Measurements from ENCODE around the gene RPAP3. TPM values are rescaled to one million over a fixed set of nuclear protein-coding genes. Genes with fewer than 3 reads are reported as not detected.

The RPAP3 gene
- total and polyA plus RNA-seq, 2 of the 4 experiments (the other 2 are of a cell fraction): 10.6 to 13.4 TPM

DNA sequence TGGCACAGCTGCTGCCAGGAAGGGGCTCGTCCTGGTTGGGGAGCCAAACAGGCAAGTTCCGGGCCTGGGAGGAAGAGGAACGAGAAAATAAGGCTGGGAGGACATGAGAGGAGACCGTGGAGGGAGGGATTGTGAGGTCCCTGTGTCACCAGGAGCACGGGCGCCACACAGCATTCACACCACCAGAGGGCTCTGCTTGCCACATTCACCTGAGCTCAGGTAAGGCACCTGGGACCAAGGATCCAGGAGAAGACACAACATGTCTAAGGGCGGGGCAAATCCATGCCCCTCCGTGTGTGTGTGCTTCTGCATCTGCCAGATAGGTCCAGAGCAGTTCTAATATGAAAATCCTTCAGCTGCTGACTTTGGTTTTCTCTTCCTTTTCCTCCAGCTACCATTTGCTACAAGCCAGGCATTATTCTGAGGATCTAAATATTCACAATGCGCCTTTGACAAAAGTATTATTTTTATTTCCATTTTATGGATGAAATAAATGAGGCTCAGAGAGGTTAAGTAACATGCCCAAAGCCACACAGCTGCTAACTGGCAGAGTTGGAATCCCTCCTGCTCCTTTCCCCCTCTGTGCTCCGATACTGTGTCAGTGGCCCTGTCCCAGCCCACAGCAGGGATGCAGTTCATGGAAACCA lies 38.3 kb upstream of the RPAP3 start:
- no peaks in the 10 kb centered on the region for H4K20me1 ChIP-seq (ENCODE audit: insufficient read depth, low read length)
- H2AFZ ChIP-seq (replicated peaks; ENCODE audit: low read length, poor library complexity): no peak overlapping the region
- no peak overlapping the region for H3K4me2 ChIP-seq (ENCODE audit: low read depth, low read length)
- no peak overlapping the region for H2BK5ac ChIP-seq (ENCODE audit: low read depth, low read length, poor library complexity, severe bottlenecking)
- DNase-seq: no peak
- peaks cover 2% of the 10 kb centered on the region; the same call in 1 of the 2 replicates for H3K4me1 ChIP-seq (ENCODE audit: control insufficient read depth, insufficient read depth, low read length)
- H3K27ac ChIP-seq (ENCODE audit: insufficient read depth, low read length): no peak overlapping the region
- CTCF ChIA-PET: interaction anchor here (2.2 to 2.4 kb wide), 2 partner anchors 14 to 94 kb away, joined by 11 to 12 read pairs; partner anchors contain the start of gene RAPGEF3
- H3K9me3 ChIP-seq (ENCODE audit: control insufficient read depth, insufficient read depth, low read length): no peaks in the 10 kb centered on the region
- H2AK9ac ChIP-seq (replicated peaks; ENCODE audit: low read depth, low read length, poor library complexity): no peak overlapping the region
- no CpG with 5 or more reads among the region's 10 CpGs for WGBS, 2 experiments (ENCODE audit: extremely low coverage in 2 of 2, insufficient read length in 1 of 2)
- intact Hi-C loops (cut with micrococcal nuclease) (no loop called here), dilution Hi-C loops (cut with HindIII; ENCODE audit: low sequenced_read_pairs, unreplicated experiment) (no loop called here), in situ Hi-C loops (cut with MboI; ENCODE audit: low sequenced_read_pairs) (loop anchor here (10.0 kb wide), 1 partner anchor 91 kb away; no protein-coding TSS in a partner anchor)
- no peak overlapping the region for H3K9ac ChIP-seq (ENCODE audit: low read depth, low read length)
- H3K79me1 ChIP-seq (ENCODE audit: low read depth in 1 of 2, low read length in 2 of 2): no peaks in the 10 kb centered on the region
- H3K4ac ChIP-seq (ENCODE audit: low read depth, low read length): no peak overlapping the region
- ATAC-seq (ENCODE audit: low read depth): no peak
- no peak overlapping the region for H4K5ac ChIP-seq (ENCODE audit: low read depth, low read length)
- H3K18ac ChIP-seq (ENCODE audit: low read depth, low read length): no peak overlapping the region
- no peak overlapping the region for H2AK5ac ChIP-seq (ENCODE audit: low read depth, low read length)
- POLR2A ChIA-PET (ENCODE audit: unreplicated experiment): no interaction called here
- H3K27me3 ChIP-seq (ENCODE audit: control insufficient read depth, insufficient read depth, low read length): peaks cover 32% of the 10 kb centered on the region
- H3K9me1 ChIP-seq (ENCODE audit: insufficient read depth, low read length): no peaks in the 10 kb centered on the region
- H3K4me3 ChIP-seq (ENCODE audit: insufficient read depth, low read depth, low read length): no peak overlapping the region
- H3K56ac ChIP-seq (ENCODE audit: extremely low read depth, insufficient read depth, low read length): no peak overlapping the region
- no peak overlapping the region for H3K14ac ChIP-seq (replicated peaks; ENCODE audit: low read depth, low read length)
- TF ChIP-seq, protein P1, sequence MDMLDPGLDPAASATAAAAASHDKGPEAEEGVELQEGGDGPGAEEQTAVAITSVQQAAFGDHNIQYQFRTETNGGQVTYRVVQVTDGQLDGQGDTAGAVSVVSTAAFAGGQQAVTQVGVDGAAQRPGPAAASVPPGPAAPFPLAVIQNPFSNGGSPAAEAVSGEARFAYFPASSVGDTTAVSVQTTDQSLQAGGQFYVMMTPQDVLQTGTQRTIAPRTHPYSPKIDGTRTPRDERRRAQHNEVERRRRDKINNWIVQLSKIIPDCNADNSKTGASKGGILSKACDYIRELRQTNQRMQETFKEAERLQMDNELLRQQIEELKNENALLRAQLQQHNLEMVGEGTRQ (IDR thresholded peaks at IDR 0.05; ENCODE audit: low read depth, low read length): no peak
- TF ChIP-seq FOS (IDR thresholded peaks at IDR 0.05; ENCODE audit: low read depth, low read length): no peak
- TF ChIP-seq, protein P2, sequence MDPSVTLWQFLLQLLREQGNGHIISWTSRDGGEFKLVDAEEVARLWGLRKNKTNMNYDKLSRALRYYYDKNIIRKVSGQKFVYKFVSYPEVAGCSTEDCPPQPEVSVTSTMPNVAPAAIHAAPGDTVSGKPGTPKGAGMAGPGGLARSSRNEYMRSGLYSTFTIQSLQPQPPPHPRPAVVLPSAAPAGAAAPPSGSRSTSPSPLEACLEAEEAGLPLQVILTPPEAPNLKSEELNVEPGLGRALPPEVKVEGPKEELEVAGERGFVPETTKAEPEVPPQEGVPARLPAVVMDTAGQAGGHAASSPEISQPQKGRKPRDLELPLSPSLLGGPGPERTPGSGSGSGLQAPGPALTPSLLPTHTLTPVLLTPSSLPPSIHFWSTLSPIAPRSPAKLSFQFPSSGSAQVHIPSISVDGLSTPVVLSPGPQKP (IDR thresholded peaks at IDR 0.05; ENCODE audit: borderline replicate concordance, low read depth, low read length): no peak
- TF ChIP-seq RAD21 (IDR thresholded peaks at IDR 0.05; ENCODE audit: low read length): no peak
- TF ChIP-seq NFE2L2 (IDR thresholded peaks at IDR 0.05; ENCODE audit: low read depth, low read length): no peak
- TF ChIP-seq SMC3 (IDR thresholded peaks at IDR 0.05; ENCODE audit: low read depth, low read length): no peak
- no peak for TF ChIP-seq RCOR1 (IDR thresholded peaks at IDR 0.05; ENCODE audit: insufficient replicate concordance, low read length)
- no peak for TF ChIP-seq CEBPB (IDR thresholded peaks at IDR 0.05; ENCODE audit: low read depth, low read length)
- TF ChIP-seq CHD1 (IDR thresholded peaks at IDR 0.05; ENCODE audit: low read depth, low read length): no peak
- no peak for TF ChIP-seq MAFK (IDR thresholded peaks at IDR 0.05; ENCODE audit: low read depth, low read length)
- TF ChIP-seq, protein P3, sequence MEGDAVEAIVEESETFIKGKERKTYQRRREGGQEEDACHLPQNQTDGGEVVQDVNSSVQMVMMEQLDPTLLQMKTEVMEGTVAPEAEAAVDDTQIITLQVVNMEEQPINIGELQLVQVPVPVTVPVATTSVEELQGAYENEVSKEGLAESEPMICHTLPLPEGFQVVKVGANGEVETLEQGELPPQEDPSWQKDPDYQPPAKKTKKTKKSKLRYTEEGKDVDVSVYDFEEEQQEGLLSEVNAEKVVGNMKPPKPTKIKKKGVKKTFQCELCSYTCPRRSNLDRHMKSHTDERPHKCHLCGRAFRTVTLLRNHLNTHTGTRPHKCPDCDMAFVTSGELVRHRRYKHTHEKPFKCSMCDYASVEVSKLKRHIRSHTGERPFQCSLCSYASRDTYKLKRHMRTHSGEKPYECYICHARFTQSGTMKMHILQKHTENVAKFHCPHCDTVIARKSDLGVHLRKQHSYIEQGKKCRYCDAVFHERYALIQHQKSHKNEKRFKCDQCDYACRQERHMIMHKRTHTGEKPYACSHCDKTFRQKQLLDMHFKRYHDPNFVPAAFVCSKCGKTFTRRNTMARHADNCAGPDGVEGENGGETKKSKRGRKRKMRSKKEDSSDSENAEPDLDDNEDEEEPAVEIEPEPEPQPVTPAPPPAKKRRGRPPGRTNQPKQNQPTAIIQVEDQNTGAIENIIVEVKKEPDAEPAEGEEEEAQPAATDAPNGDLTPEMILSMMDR (conservative IDR thresholded peaks at IDR 0.05; ENCODE audit: low read depth, low read length): no peak; the same call in 1 of the 2 replicates
- TF ChIP-seq BHLHE40 (IDR thresholded peaks at IDR 0.05; ENCODE audit: low read depth, low read length): no peak
- TF ChIP-seq POLR2A (IDR thresholded peaks at IDR 0.05; ENCODE audit: low read depth, low read length): no peak
- no peak for TF ChIP-seq MAZ (IDR thresholded peaks at IDR 0.05; ENCODE audit: borderline replicate concordance, low read depth, low read length)
- no peak overlapping the region for H2BK15ac ChIP-seq (ENCODE audit: low read depth, low read length)
- no peak overlapping the region for H4K91ac ChIP-seq (ENCODE audit: insufficient read depth, low read depth, low read length)
- no TSS peak for BruUV-seq (replicated peaks)
- no peak overlapping the region for H3K23ac ChIP-seq (ENCODE audit: low read depth, low read length)
- no peak overlapping the region for H2BK20ac ChIP-seq (ENCODE audit: low read depth, low read length)
- no peak overlapping the region for H4K8ac ChIP-seq (ENCODE audit: low read depth in 2 of 2, low read length in 2 of 2)
- H2BK120ac ChIP-seq (ENCODE audit: low read depth, low read length): no peak overlapping the region
- H3K36me3 ChIP-seq (ENCODE audit: control insufficient read depth, insufficient read depth, low read length): no peaks in the 10 kb centered on the region
